NB4 (cell line): ENCODE results near the gene CCDC137.
"Not testable (repeated sequence)": the region's sequence is repeated elsewhere in the genome, so short reads cannot be mapped to it uniquely, and the experiment has no call there.

ENCODE experiments used
- DNase-seq: peaks from one replicate; pipeline ENCODE4 v3.0.0; 2010; ENCODE audit warnings: low read depth
- H3K4me3 ChIP-seq: one replicate; pipeline ENCODE4 v1.5.1; 2011; ENCODE audit warnings: mild to moderate bottlenecking, low read depth, low read length, moderate library complexity
- MYC ChIP-seq: IDR thresholded peaks from 2 replicates; pipeline ENCODE4 v1.6.1; 2011; ENCODE audit warnings: low read depth, low read length
- POLR2A ChIP-seq: IDR thresholded peaks from 2 replicates; pipeline ENCODE4 v1.6.1; 2011; ENCODE audit warnings: mild to moderate bottlenecking; ENCODE audit not compliant: insufficient read length; ENCODE audit errors: extremely low read depth
- TF ChIP-seq, protein P1 (sequence below): IDR thresholded peaks from 2 replicates; pipeline ENCODE4 v1.6.1; 2011; ENCODE audit warnings: low read depth, low read length
- TF ChIP-seq, protein P2 (sequence below): IDR thresholded peaks from one replicate; pipeline ENCODE4 v1.5.1; 2012; ENCODE audit warnings: low read depth, low read length

The CCDC137 gene

DNA sequence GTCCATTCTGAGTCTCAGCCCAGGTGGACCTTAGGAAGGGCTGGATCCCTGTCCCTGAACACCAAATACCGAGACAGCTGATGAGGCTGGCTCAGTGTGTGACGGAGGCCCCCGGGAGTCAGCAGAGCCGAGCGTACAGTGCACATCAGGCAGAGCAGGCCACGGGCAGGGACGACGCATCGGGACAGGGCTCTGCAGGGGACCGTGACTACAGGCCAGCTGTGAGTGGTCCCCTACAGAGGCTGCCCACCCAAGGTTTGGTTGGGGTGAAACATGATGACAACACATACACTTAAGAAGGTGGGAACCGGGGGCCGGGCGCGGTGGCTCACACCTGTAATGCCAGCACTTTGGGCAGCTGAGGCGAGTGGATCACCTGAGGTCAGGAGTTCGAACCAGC lies 6.4 kb downstream of the CCDC137 start:
- no peak overlapping the region for H3K4me3 ChIP-seq
- DNase-seq: no peak
- no peak for TF ChIP-seq POLR2A

DNA sequence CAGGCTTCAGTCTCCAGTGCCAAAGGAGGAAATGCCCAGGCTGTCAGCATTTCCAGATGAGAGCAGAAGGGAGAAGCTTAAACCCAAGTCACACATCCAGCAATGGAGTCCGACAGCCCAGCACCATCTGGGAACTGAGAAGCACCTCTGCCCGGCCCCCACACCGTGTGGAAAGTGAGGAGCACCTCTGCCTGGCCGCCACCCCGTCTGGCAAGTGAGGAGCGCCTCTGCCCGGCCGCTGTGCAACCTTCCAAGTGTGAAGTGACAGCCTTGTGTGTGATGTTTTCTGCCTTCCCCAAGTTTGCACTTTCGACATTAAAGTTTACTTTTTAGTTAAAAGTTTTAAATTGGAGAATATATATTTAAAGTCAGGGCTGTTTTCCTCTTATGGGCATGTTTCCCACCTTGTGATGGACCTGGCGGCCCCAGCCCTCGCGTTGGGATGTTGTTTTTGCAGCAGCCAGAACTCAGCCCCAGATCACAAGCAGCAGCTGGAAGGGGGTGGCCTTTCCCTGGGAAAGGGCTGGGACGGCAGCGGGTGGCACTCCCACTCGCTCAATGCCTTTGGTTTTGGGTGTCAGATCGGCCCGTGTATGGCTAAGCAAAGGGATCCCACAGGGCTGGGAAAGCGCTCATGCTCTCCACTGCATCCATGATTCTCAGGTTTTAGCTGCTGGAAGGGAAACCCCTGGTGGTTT lies 7.2 kb downstream of the CCDC137 start:
- DNase-seq: no peak
- H3K4me3 ChIP-seq: no peak overlapping the region
- TF ChIP-seq MYC (no peak), POLR2A (no peak)
- TF ChIP-seq, protein P1, sequence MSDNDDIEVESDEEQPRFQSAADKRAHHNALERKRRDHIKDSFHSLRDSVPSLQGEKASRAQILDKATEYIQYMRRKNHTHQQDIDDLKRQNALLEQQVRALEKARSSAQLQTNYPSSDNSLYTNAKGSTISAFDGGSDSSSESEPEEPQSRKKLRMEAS: no peak
- TF ChIP-seq, protein P2, sequence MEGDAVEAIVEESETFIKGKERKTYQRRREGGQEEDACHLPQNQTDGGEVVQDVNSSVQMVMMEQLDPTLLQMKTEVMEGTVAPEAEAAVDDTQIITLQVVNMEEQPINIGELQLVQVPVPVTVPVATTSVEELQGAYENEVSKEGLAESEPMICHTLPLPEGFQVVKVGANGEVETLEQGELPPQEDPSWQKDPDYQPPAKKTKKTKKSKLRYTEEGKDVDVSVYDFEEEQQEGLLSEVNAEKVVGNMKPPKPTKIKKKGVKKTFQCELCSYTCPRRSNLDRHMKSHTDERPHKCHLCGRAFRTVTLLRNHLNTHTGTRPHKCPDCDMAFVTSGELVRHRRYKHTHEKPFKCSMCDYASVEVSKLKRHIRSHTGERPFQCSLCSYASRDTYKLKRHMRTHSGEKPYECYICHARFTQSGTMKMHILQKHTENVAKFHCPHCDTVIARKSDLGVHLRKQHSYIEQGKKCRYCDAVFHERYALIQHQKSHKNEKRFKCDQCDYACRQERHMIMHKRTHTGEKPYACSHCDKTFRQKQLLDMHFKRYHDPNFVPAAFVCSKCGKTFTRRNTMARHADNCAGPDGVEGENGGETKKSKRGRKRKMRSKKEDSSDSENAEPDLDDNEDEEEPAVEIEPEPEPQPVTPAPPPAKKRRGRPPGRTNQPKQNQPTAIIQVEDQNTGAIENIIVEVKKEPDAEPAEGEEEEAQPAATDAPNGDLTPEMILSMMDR: no peak

DNA sequence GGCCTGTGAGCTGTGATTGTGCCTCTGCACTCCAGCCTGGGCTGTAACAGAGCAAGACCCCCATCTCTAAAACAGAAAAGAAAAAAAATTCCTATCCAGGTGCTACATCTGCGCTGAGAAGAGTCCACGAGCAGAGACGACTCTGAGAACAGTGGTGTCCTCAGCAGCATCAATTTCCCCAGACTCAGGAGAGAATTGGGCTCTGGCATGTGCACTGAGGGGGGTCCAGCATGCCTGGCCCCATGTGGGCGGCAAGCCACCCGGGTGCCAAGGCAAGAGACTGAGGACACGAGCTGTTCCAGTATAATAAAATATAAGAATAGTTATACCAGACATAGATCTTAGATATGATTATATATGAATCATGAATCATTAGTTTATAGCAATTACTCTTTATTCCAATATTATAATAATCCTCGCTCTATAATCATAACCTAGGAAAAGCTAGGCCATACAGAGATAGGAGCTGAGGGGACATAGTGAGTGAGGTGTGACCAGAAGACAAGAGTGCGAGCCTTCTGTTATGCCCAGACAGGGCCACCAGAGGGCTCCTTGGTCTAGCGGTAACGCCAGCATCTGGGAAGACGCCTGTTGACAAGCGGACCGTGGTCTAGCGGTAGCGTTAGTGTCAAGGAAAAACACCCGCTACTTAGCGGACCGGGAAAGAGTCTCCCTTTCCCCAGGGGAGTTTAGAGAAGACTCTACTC lies 9.1 kb downstream of the CCDC137 start:
- H3K4me3 ChIP-seq: not testable (repeated sequence)
- peak; percentile 52 for DNase-seq

DNA sequence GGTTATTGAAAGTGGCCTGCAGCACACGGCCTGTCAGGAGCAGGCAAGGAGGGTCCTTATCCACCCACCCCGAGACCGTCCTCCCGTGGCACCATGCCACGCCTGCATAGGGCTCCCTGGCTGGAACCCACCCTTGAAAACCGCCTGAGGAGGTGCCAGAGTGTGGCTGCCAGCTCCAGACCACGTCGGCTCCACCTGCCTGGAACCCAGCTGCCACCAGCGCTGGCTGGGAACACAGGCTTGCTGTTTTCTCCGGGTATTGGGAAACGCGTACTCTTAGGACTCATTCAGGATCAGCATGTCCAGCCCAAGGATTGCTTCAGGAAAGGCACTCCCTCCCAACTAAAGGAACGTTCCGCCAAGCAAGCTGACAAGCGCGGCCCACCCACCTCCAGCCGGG lies 10.4 kb downstream of the CCDC137 start:
- TF ChIP-seq, protein P2: no peak
- TF ChIP-seq, protein P1: no peak
- TF ChIP-seq POLR2A: no peak
- no peak for TF ChIP-seq MYC
- DNase-seq: no peak

DNA sequence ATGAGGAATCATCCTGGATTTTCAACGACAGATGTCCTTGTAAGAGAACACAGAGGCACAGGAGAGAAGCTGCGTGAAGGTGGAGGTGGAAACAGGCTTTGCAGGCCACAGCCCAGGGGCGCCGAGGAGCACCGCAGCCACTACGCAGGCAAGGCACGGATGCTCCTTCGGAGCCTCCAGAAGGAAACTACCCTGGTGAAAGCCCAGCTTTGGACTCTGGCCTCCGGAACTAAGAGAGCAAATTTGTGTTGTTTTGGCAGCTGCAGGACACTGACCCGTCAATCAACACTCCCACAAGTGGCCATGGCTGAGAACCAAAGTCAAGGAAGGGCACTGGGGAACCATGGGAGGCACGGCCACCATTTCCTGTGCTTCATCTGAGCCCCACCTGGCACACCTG lies 13.6 kb downstream of the CCDC137 start:
- H3K4me3 ChIP-seq: no peak overlapping the region
- no peak for TF ChIP-seq POLR2A
- TF ChIP-seq, protein P1: no peak
- no peak for TF ChIP-seq MYC
- TF ChIP-seq, protein P2: no peak
- DNase-seq: no peak

More for the DNA sequence above, 10.4 kb downstream of the CCDC137 start:
- H3K4me3 ChIP-seq: no peak overlapping the region

DNA sequence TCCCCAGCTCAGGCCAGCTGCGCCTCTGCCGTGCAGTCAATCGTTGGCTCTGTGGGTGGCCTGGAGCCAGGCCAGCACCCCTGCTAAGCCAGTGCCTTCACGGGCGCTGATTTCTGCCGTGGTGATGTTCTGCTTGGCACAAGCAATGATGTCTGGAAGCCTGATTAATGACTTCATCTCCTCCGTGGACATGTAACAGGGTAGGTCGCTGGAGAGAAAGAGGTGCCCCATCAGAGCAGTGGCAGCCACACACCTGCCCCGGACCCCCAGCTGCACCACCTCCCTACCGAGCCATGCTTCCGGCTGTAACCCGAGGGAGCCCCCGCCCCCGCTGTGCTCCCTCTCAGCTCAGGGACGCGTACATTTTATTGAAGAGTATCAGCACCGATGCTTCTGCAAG lies 15.1 kb downstream of the CCDC137 start:
- no peak overlapping the region for H3K4me3 ChIP-seq
- DNase-seq: no peak
- TF ChIP-seq, protein P2: no peak
- no peak for TF ChIP-seq POLR2A
- TF ChIP-seq, protein P1: no peak
- TF ChIP-seq MYC: no peak
